SH-SY5Y (cell line): ENCODE data around the gene EHBP1.

Source experiments
- GATA2 ChIP-seq: IDR thresholded peaks from 2 replicates; pipeline ENCODE4 v1.6.1; 2011; ENCODE audit warnings: mild to moderate bottlenecking, low read depth, low read length
- GATA3 ChIP-seq: IDR thresholded peaks from 2 replicates; pipeline ENCODE4 v1.6.1; 2011; ENCODE audit warnings: low read depth, mild to moderate bottlenecking, low read length, moderate library complexity

GRCh38 chr2:62662554-62662953 is 43.0 kb upstream of the EHBP1 start:
- no peak for TF ChIP-seq GATA2
- no peak for TF ChIP-seq GATA3
